Activated T-cell treated with anti-CD3 and anti-CD28 coated beads, Interleukin-2, amount 50 U/mL, for 72 hours (primary cell): ENCODE measurements around the gene NR3C1. TPM values are rescaled to one million over a fixed set of nuclear protein-coding genes. Genes with fewer than 3 reads are reported as not detected.
A peak's percentile ranks its signal among the peaks of the same experiment; 100 is the strongest.

Source experiments
- ATAC-seq, 2 donors: fragments of 150-1000 bp; cut with Tn5 transposase; replicated peaks in 1 of 2; 2 replicates each; pipeline ENCODE4 v1.10.0; 2021; ENCODE audit warnings: moderate library complexity in 2 of 2, mild to moderate bottlenecking in 1 of 2
- DNase-seq, 2 donors: peaks; one replicate each; pipeline ENCODE4 v3.0.0; 2021 to 2022; ENCODE audit warnings: mixed read lengths in 1 of 2
- H3K27ac Mint-ChIP-seq: one replicate; pipeline ENCODE4 v1.8.0; 2022; ENCODE audit warnings: mild to moderate bottlenecking, moderate library complexity, mixed read lengths
- H3K27me3 Mint-ChIP-seq: one replicate; pipeline ENCODE4 v1.8.0; 2022; ENCODE audit warnings: low read depth, mixed read lengths
- H3K36me3 Mint-ChIP-seq, 2 donors: one replicate each; pipeline ENCODE4 v1.8.0; 2022; ENCODE audit warnings: mixed read lengths in 2 of 2, mild to moderate bottlenecking in 1 of 2; ENCODE audit not compliant: insufficient read depth in 2 of 2
- H3K4me1 Mint-ChIP-seq: one replicate; pipeline ENCODE4 v1.8.0; 2022; ENCODE audit warnings: low read depth, mixed read lengths
- H3K4me3 Mint-ChIP-seq, 2 donors: one replicate each; pipeline ENCODE4 v1.8.0; 2022; ENCODE audit warnings: mild to moderate bottlenecking in 2 of 2, mixed read lengths in 2 of 2, moderate library complexity in 2 of 2
- H3K9me3 Mint-ChIP-seq, 2 donors: one replicate each; pipeline ENCODE4 v1.8.0; 2022; ENCODE audit warnings: mixed read lengths in 2 of 2
- total RNA-seq, 2 donors: library from RNA; stranded (reverse); gene quantifications; one replicate each; pipeline ENCODE4 v1.2.3, GENCODE V29; 2022

The NR3C1 gene
- total RNA-seq, 2 donors from 2014 or later, result 93.5 to 104 TPM

DNA sequence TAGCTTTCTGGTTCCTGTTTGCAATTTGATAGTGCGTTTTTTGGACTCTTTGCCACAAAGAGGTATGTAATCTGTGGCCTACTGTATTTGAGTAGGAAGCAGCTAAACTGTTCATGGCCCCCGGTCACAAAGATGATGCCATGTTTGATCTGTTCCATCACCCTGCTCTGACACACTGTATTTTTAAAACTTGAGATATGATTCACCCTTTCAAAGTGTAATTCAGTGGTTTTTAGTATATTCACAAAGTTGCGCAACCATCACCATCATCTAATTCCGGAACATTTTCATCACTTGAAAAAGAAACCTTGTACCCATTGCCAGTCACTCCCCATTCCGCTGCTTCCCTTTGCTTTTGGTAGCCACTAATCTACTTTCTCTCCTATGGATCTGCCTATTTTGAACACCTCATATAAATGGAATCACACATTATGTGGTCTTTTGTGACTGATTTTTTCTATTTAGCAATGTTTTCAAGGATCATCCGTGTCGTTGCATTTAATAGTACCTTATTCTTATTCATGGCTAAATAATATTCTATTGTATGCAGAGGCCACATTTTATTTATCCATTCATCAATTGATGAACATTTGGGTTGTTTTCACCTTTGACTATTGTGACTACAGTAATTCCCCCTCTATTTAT is 141.6 kb downstream of the NR3C1 start:
- Mint-ChIP-seq H3K4me1 (peaks cover 13% of the 10 kb centered on the region), H3K27ac (no peak overlapping the region), H3K36me3 (peaks cover 2 to 3% of the 10 kb centered on the region in 2 donors), H3K27me3 (no peaks in the 10 kb centered on the region), H3K4me3 (no peak overlapping the region), H3K9me3 (peaks cover 3 to 10% of the 10 kb centered on the region in 2 donors)
- ATAC-seq (peak; percentile 68), DNase-seq (peak in 1 of 2 donors; percentile 3)

DNA sequence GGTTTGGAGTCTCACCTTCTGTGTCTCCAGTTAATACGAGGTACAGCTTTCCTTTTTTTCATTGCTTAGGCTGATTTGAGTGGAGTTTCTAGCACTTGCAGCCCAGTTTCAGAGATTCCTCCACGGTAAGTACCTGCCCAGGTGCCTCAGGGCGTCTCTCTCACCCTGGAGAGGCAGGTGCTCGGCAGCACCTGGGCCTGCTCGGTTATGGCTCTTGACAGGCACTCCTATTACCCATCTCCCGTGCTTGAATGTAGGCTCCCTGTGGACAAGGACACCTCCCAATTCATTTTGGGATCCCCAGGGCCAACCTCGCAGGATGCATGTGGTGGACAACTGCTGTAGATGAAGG is 144.3 kb downstream of the NR3C1 start:
- peaks cover 0 to 1% of the 10 kb centered on the region in 2 donors for H3K9me3 Mint-ChIP-seq
- H3K27me3 Mint-ChIP-seq, result no peaks in the 10 kb centered on the region
- H3K27ac Mint-ChIP-seq, result no peak overlapping the region
- peaks cover 13% of the 10 kb centered on the region for H3K4me1 Mint-ChIP-seq
- no peak for ATAC-seq
- no peak overlapping the region for H3K4me3 Mint-ChIP-seq
- no peaks in the 10 kb centered on the region for H3K36me3 Mint-ChIP-seq
- DNase-seq, result no peak

DNA sequence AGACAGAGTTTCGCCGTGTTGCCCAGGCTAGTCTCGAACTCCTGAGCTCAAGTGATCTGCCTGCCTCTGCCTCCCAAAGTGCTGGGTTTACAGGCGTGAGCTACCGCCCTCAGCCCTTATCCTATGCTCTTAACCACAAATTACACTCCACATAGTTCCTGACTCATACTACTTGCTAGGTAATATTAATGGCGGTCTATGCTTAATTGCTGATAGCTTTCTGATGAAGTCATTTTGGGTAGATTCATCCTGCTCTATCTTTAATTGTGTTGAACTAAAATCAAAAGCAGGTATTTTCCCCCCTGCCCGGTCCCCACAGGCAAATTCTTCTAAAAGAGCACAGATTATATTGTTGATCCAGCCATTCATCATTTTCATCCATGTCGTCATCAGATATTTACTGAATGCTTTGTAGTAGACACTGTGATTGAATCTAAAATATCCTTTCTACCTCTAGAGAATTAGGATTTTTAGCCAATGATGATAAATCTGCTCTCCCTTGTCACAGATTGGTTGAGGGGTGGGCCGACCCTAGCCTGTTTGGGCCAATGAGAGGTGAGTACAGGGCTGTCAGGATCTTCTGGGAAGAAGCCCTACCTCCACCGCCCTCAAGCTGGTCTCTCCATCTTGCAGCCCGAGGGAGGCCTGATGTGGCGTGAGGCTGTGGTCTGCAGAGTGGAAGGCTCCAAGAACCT is 144.8 kb downstream of the NR3C1 start:
- Mint-ChIP-seq H3K36me3 (no peaks in the 10 kb centered on the region), H3K9me3 (peaks cover 0 to 1% of the 10 kb centered on the region in 2 donors), H3K4me1 (peaks cover 13% of the 10 kb centered on the region), H3K27ac (no peak overlapping the region), H3K4me3 (no peak overlapping the region), H3K27me3 (no peaks in the 10 kb centered on the region)
- DNase-seq (no peak), ATAC-seq (no peak)

DNA sequence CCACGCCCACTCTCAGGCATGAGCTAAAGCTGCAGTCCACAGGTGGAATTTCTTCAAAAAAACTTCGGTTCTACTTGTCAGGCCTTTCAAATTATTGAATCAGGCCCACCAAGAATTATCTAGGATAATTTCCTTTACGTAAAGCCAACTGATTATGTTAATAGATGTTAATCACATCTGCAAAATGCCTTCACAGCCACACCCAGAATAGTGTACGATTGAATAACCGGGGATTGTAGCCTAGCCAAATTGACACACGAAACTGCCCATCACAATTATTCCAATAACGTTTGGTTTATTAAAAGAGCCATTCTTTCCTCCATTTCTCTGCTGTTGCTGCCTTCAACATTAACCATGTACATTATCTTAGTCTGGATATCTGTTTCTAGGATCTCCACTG is 148.7 kb downstream of the NR3C1 start:
- H3K4me1 Mint-ChIP-seq, result peaks cover 5% of the 10 kb centered on the region
- ATAC-seq (no peak), DNase-seq (no peak)
- no peaks in the 10 kb centered on the region for H3K36me3 Mint-ChIP-seq
- H3K27me3 Mint-ChIP-seq, result no peaks in the 10 kb centered on the region
- H3K9me3 Mint-ChIP-seq, result no peaks in the 10 kb centered on the region
- H3K27ac Mint-ChIP-seq, result no peak overlapping the region
- no peak overlapping the region for H3K4me3 Mint-ChIP-seq

DNA sequence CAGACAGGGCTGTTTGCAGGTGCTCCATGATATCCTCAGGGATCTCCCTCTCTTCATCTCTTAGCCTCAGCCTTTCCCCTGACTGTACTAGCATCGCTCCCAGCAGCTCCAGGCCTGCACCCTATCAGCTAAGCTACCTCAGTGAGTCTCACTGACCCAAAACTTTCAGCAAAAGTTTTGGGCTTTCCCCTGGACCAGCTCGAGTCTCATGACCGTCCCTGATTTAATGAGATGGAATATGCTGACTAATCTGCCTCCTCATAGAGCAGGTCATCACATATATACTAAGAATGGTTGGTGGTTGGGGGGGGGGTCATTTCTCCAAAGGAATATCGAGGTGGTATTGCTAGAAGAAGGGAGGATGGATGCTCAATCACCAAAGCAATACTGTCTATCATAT is 151.5 kb downstream of the NR3C1 start:
- H3K4me3 Mint-ChIP-seq, result no peak overlapping the region
- H3K27me3 Mint-ChIP-seq, result no peaks in the 10 kb centered on the region
- peaks cover 6 to 7% of the 10 kb centered on the region in 2 donors for H3K9me3 Mint-ChIP-seq
- H3K4me1 Mint-ChIP-seq, result peaks cover 5% of the 10 kb centered on the region
- H3K27ac Mint-ChIP-seq, result no peak overlapping the region
- DNase-seq, result no peak
- peaks cover 0 to 2% of the 10 kb centered on the region in 2 donors for H3K36me3 Mint-ChIP-seq
- no peak for ATAC-seq

DNA sequence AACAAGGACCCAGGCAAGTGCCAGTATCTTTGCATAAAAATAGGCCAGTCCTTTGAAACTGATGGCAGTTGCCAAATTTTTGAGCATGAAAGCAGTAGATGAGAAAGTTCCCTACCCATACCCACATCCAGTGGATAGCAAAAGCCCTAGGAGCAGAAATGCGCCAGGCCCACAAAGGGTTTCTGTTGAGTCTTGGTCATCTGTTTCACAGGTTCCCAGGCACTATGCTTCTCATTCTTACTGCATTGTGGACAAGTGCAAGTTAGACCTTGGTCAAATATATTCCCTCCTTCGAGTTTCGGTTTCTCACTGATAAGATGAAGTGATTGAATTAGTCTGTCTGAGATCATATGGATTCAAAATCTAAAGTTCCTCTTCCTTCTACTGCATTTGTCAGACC is 152.3 kb downstream of the NR3C1 start:
- peaks cover 5% of the 10 kb centered on the region for H3K4me1 Mint-ChIP-seq
- H3K27ac Mint-ChIP-seq, result no peak overlapping the region
- H3K4me3 Mint-ChIP-seq, result no peak overlapping the region
- H3K27me3 Mint-ChIP-seq, result no peaks in the 10 kb centered on the region
- DNase-seq (no peak), ATAC-seq (no peak)
- H3K36me3 Mint-ChIP-seq, result peaks cover 0 to 2% of the 10 kb centered on the region in 2 donors
- peaks cover 6 to 7% of the 10 kb centered on the region in 2 donors for H3K9me3 Mint-ChIP-seq

DNA sequence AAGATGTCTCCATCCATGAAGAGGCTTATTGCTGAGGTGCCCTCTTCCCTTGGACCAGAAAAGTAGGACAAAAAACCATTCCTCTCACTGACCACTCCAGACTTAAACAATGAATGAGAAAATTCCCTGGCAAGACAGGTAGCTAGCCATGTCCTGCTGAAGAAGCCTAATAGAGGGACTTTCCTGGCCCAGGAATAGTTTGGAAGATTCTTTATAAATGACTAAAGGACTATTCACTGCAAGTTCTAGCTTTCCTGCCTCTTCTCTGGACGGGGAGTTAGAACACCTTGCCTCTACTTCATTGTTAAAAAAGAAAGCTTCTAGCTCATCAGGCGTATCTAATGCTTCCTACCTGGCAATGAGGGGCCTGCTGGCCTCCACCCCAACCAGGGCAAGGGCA is 153.6 kb downstream of the NR3C1 start:
- no peaks in the 10 kb centered on the region for H3K27me3 Mint-ChIP-seq
- no peak overlapping the region for H3K4me3 Mint-ChIP-seq

DNA sequence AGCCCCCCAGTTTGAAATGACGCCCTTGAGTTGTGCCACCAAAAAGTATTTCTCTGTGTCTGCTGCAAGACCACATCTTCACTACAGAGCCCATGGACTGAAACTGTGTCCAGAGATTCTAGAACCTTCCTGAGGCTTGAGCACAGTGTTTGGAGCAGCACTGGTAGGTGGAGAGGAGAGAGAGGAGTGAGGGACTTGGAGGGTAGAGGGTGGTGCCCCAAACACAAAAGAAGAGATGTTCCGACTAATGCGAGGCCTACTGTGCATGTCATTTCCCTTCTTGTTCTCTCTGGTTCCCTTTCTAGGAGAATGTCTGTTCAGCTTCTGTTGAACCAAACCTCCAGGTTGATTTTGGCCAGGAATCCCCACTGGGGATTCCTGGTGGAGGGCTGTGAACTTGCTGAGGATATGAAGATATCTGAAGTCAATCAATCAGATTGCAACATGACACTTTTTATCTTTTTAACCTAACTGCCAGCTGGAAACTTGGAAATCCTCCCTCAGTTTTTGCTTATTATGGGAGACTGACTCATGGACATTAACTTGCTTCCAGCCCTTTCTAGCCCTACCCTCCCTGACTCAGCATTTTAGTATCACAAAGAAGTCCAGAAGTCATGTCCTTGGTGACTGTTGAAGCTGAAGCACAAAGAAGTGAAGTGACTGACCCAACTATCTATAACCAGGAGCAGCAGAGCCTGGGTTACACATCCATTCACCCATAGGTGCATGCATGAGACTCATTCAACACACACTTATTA is 154.5 kb downstream of the NR3C1 start:
- H3K36me3 Mint-ChIP-seq, result peaks cover 3 to 4% of the 10 kb centered on the region in 2 donors

More for the DNA sequence above, 153.6 kb downstream of the NR3C1 start:
- ATAC-seq, result no peak
- H3K9me3 Mint-ChIP-seq, result peaks cover 10 to 14% of the 10 kb centered on the region in 2 donors
- H3K27ac Mint-ChIP-seq, result no peak overlapping the region
- peaks cover 2 to 3% of the 10 kb centered on the region in 2 donors for H3K36me3 Mint-ChIP-seq
- DNase-seq, result no peak
- peaks cover 5% of the 10 kb centered on the region for H3K4me1 Mint-ChIP-seq

DNA sequence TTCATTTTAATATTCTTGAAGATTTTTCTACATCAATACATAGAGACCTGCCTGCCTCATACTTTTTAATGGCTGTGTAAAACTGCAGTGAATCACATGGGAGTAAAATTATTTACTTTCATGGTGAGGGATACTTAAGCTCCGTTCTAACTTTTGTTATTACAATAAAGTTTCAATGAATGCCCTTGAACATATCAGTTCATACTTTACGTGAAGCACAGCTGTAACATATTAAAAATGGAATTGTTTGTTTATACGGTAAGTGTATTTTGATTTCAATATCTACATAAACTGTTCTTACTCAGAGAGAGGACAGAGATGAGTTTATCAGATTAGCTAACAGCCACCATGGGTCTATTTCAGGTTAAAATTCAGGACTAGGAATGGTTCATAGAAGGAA is 155.1 kb downstream of the NR3C1 start:
- Mint-ChIP-seq H3K9me3 (peaks cover 12 to 21% of the 10 kb centered on the region in 2 donors), H3K4me3 (no peak overlapping the region), H3K36me3 (peaks cover 3 to 4% of the 10 kb centered on the region in 2 donors), H3K4me1 (peaks cover 5% of the 10 kb centered on the region), H3K27ac (no peak overlapping the region), H3K27me3 (peaks cover 6% of the 10 kb centered on the region)
- ATAC-seq (no peak), DNase-seq (no peak)

More for the DNA sequence above, 154.5 kb downstream of the NR3C1 start:
- no peak overlapping the region for H3K27ac Mint-ChIP-seq
- peaks cover 5% of the 10 kb centered on the region for H3K4me1 Mint-ChIP-seq
- H3K4me3 Mint-ChIP-seq, result no peak overlapping the region
- H3K9me3 Mint-ChIP-seq, result peaks cover 12 to 21% of the 10 kb centered on the region in 2 donors
- ATAC-seq (no peak), DNase-seq (no peak)
- H3K27me3 Mint-ChIP-seq, result peaks cover 5% of the 10 kb centered on the region

DNA sequence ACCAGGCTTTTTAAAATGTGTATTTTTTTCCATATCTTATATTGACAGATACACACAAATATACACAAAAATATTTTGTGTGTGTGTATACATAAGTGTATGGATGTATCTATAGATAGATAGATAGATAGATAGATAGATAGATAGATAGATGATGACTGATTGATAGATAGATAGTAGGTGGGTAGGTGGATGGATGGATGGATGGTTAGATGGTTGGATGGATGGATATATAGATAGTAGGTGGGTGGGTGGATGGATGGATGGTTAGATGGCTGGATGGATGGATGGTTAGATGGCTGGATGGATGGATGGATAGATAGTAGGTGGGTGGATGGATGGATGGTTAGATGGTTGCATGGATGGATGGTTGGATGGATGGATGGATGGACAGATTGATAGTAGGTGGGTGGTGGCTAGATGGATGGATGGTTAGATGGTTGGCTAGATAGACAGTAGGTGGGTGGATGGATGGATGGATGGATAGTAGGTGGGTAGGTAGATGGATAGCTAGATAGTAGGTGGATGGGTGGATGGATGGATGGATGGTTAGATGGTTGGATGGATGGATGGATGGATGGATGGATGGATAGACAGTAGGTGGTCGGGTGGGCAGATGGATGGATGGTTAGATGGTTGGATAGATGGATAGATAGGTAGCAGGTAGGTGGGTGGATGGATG is 156.2 kb downstream of the NR3C1 start:
- ATAC-seq, result no peak
- Mint-ChIP-seq H3K4me3 (no peak overlapping the region), H3K9me3 (peaks cover 12 to 21% of the 10 kb centered on the region in 2 donors), H3K36me3 (peaks cover 3 to 4% of the 10 kb centered on the region in 2 donors), H3K27me3 (peaks cover 6% of the 10 kb centered on the region), H3K27ac (no peak overlapping the region), H3K4me1 (peaks cover 5% of the 10 kb centered on the region)
- no peak for DNase-seq

DNA sequence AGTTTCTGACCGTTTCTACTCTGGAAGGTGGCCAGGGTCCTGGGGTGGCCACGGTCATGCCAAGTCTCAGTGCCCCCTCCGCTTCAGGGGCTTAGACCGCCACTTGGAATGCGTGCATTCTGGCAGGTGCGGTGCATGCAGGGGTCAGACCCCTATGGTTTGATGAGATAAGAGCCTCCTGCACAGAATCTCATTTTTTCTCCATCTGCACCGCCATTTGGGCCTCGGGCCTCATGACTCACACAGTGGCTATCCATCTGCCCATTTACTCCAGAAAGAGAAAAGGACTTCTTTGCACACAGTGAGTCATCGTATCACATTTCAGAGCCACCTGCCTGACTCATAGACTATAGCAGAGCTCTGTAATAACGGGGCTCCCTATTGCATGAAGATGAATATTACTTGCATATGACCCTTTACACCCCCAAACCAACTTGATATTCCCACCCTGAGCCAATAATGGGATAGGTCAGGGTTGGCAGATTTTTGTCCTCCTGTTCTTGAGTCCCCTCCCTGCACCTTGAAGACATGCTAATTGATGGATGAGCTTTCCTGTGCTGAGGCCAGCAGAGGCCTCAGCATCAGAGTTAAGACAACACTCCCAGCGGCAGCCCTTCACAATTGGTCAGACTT is 157.4 kb downstream of the NR3C1 start:
- DNase-seq, result no peak
- Mint-ChIP-seq H3K36me3 (peaks cover 3 to 4% of the 10 kb centered on the region in 2 donors), H3K27me3 (peaks cover 6% of the 10 kb centered on the region), H3K4me3 (no peak overlapping the region), H3K4me1 (no peaks in the 10 kb centered on the region), H3K9me3 (peaks cover 12 to 21% of the 10 kb centered on the region in 2 donors), H3K27ac (no peak overlapping the region)
- ATAC-seq, result no peak

DNA sequence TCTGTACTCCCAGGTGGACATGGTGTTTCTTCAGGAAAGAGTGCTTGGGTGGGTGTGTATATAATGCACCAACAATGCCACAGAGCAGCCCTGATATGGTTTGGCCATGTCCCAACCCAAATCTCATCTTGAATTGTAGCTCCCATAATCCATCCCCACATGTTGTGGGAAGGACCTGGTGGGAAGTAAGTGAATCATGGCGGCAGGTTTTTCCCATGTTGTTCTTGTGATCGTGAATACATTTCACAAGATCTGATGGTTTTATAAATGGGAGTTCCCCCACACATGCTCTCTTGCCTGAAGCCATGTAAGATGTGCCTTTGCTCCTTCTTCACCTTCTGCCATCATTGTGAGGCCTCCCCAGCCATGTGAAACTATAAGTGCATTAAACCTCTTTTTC is 158.5 kb downstream of the NR3C1 start:
- Mint-ChIP-seq H3K27ac (no peak overlapping the region), H3K4me3 (no peak overlapping the region), H3K27me3 (peaks cover 6% of the 10 kb centered on the region), H3K9me3 (peaks cover 12 to 21% of the 10 kb centered on the region in 2 donors), H3K36me3 (peaks cover 3 to 4% of the 10 kb centered on the region in 2 donors), H3K4me1 (no peaks in the 10 kb centered on the region)
- ATAC-seq (no peak), DNase-seq (no peak)
